Measurements from ENCODE around the gene BCAS3. TPM values are rescaled to one million over a fixed set of nuclear protein-coding genes. Genes with fewer than 3 reads are reported as not detected.

Gene BCAS3
- total and polyA plus RNA-seq, 10 donors, result 3.7 to 56.0 (median 42.3) TPM

DNA sequence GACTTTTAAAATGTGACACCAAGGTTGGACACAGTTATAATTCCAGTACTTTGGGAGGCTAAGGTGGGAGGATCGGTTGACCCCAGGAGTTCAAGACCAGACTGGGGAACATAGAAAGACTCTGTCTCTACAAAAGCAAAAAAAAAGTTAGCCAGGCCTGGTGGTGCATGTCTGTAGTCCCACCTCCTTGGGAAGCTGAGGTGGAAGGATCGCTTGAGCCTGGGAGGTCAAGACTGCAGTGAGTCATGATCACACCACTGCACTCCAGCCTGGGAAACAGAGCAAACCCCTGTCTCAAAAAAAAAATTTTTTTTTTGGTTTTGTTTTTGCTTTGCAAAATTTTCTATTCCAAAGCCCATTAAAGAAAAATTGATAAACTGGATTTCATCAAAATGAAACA, 281.4 kb downstream of the BCAS3 start:
- H3K27me3 ChIP-seq (replicated peaks in 1 of 7), result no peaks in the 10 kb centered on the region
- TF ChIP-seq POLR2A (IDR thresholded peaks at IDR 0.05), result no peak
- no peak for TF ChIP-seq POLR2AphosphoS5 (IDR thresholded peaks at IDR 0.05)
- TF ChIP-seq, protein P1, sequence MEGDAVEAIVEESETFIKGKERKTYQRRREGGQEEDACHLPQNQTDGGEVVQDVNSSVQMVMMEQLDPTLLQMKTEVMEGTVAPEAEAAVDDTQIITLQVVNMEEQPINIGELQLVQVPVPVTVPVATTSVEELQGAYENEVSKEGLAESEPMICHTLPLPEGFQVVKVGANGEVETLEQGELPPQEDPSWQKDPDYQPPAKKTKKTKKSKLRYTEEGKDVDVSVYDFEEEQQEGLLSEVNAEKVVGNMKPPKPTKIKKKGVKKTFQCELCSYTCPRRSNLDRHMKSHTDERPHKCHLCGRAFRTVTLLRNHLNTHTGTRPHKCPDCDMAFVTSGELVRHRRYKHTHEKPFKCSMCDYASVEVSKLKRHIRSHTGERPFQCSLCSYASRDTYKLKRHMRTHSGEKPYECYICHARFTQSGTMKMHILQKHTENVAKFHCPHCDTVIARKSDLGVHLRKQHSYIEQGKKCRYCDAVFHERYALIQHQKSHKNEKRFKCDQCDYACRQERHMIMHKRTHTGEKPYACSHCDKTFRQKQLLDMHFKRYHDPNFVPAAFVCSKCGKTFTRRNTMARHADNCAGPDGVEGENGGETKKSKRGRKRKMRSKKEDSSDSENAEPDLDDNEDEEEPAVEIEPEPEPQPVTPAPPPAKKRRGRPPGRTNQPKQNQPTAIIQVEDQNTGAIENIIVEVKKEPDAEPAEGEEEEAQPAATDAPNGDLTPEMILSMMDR (IDR thresholded peaks at IDR 0.05 in 8 of 11, conservative IDR thresholded peaks at IDR 0.05 in 3 of 11), result no peak
- no peaks in the 10 kb centered on the region for H3K4me1 ChIP-seq
- WGBS, 5 donors, result 87 to 98% (median 96%) methylated on average over 2 of the region's 2 CpGs
- intact Hi-C loops (cut with DNase I; ENCODE audit: low total_unique reads), result no loop called here
- H3K9me3 ChIP-seq, result peaks cover 0 to 23% (median 16%) of the 10 kb centered on the region in 8 donors
- H3K4me3 ChIP-seq, result no peak overlapping the region
- peaks cover 0 to 12% (median 0%) of the 10 kb centered on the region in 6 donors for H3K36me3 ChIP-seq
- no peak for DNase-seq
- no peak overlapping the region for H3K27ac ChIP-seq

DNA sequence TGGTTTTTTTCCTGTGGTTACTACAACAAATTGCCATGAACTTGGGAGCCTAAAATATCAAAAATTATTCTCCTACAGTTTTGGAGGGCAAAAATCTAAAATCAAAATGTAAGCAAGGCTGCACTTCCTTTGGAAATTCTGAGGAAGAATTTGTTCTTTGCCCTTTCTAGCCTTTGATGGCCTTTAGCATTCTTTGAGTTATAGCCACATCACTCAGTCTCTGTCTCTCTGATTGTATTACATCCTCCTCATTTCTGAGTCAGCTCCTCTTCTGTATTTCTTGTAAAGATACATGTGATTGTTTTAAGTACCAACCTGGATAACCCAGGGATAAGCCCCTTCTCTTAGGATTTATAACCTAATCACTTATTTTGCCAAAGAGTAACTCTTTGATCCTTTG, 282.0 kb downstream of the BCAS3 start:
- H3K27me3 ChIP-seq (replicated peaks in 1 of 7), result no peaks in the 10 kb centered on the region
- no peak overlapping the region for H3K4me3 ChIP-seq
- H3K36me3 ChIP-seq, result peaks cover 0 to 12% (median 0%) of the 10 kb centered on the region in 6 donors
- no peaks in the 10 kb centered on the region for H3K4me1 ChIP-seq
- DNase-seq, result no peak
- intact Hi-C loops (cut with DNase I; ENCODE audit: low total_unique reads), result no loop called here
- H3K27ac ChIP-seq, result no peak overlapping the region
- TF ChIP-seq POLR2AphosphoS5 (IDR thresholded peaks at IDR 0.05) (no peak), POLR2A (IDR thresholded peaks at IDR 0.05) (no peak)
- TF ChIP-seq, protein P1 (IDR thresholded peaks at IDR 0.05 in 8 of 11, conservative IDR thresholded peaks at IDR 0.05 in 3 of 11), result no peak
- peaks cover 0 to 29% (median 21%) of the 10 kb centered on the region in 8 donors for H3K9me3 ChIP-seq

DNA sequence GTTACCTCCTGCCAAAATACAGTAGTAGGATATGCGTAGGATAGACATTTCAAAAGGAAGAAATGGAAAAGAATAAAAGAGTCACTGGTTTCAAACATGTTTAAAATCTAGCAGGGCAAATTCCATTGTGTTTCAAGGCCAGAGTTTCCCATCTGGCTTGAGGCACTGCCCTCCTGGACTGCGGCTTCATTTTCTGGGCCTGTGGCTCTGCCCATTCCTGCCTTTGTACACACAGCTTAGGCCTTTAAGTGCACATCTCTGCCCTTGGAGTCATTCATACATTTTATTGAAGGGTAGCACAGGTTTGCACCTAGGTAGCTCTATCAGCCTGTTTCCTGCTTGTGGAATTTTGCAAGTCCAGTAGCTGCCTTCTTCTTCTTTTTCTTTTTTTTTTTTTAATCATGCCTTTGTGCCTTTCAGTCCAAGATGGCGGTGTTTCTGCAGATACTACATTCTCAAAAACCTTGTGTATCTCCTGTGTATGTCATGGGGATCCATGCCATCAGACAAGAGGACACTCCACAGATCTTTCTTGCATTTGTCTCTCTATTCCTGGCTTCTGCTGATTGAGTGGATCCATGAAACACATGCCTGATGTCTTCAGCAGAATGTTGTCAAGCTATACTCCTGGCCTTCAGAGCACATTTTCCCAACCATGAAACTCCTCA, 282.9 kb downstream of the BCAS3 start:
- no peak overlapping the region for H3K27ac ChIP-seq
- DNase-seq, result no peak
- H3K27me3 ChIP-seq (replicated peaks in 1 of 7), result no peaks in the 10 kb centered on the region
- intact Hi-C loops (cut with DNase I; ENCODE audit: low total_unique reads), result no loop called here
- peaks cover 0 to 12% (median 0%) of the 10 kb centered on the region in 6 donors for H3K36me3 ChIP-seq
- H3K4me3 ChIP-seq, result no peak overlapping the region
- H3K9me3 ChIP-seq, result peaks cover 0 to 30% (median 22%) of the 10 kb centered on the region in 8 donors
- H3K4me1 ChIP-seq, result no peaks in the 10 kb centered on the region
- TF ChIP-seq POLR2AphosphoS5 (IDR thresholded peaks at IDR 0.05) (no peak), POLR2A (IDR thresholded peaks at IDR 0.05) (no peak)
- TF ChIP-seq, protein P1 (IDR thresholded peaks at IDR 0.05 in 8 of 11, conservative IDR thresholded peaks at IDR 0.05 in 3 of 11), result no peak
- WGBS, 5 donors, result 93 to 100% (median 95%) methylated on average over 3 of the region's 3 CpGs

DNA sequence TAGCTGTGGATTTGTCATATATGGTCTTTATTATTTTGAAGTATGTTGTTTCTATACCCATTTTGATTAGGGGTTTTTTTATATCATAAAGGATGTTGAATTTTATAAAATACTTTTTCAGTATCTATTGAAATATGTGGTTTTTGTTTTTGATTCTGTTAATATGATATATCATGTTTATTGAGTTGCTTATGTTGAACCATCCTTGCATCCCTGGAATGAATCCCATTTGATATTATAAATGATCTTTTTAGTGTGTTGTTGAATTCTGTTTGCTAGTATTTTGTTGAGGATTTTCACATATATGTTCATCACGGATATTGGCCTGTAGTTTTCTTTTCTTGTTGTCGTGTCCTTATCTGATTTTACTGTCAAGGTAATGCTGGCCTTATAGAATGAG, 286.5 kb downstream of the BCAS3 start:
- intact Hi-C loops (cut with DNase I; ENCODE audit: low total_unique reads), result no loop called here
- DNase-seq, result no peak
- H3K4me1 ChIP-seq, result no peaks in the 10 kb centered on the region
- H3K9me3 ChIP-seq, result peaks cover 0 to 56% (median 38%) of the 10 kb centered on the region in 8 donors
- WGBS, 5 donors, result 90 to 97% (median 93%) methylated on average over 2 of the region's 2 CpGs
- no peak overlapping the region for H3K27ac ChIP-seq
- H3K27me3 ChIP-seq (replicated peaks in 1 of 7), result no peaks in the 10 kb centered on the region
- H3K36me3 ChIP-seq, result peaks cover 0 to 12% (median 0%) of the 10 kb centered on the region in 6 donors
- TF ChIP-seq POLR2AphosphoS5 (IDR thresholded peaks at IDR 0.05), result no peak
- no peak for TF ChIP-seq POLR2A (IDR thresholded peaks at IDR 0.05)
- TF ChIP-seq, protein P1 (IDR thresholded peaks at IDR 0.05 in 8 of 11, conservative IDR thresholded peaks at IDR 0.05 in 3 of 11), result no peak
- no peak overlapping the region for H3K4me3 ChIP-seq

Measured in spleen (tissue), 11 donors.